ENCODE data around the gene RPEL1.

Gene RPEL1

GRCh38 chr10:103287992-103288391, 42.3 kb downstream of the RPEL1 start:
- no peaks in the 10 kb centered on the region for H3F3A ChIP-seq (ENCODE audit: insufficient read depth, low read length)
- no peaks in the 10 kb centered on the region for H3K9me2 ChIP-seq (replicated peaks; ENCODE audit: insufficient read depth, low read length)
- no peak overlapping the region for H2AFZ ChIP-seq (ENCODE audit: low read length)
- H3K4me1 ChIP-seq (ENCODE audit: low read length) = no peaks in the 10 kb centered on the region
- H3K27ac ChIP-seq (ENCODE audit: low read length) = no peak overlapping the region
- no peak for DNase-seq
- no peaks in the 10 kb centered on the region for H3K36me3 ChIP-seq (replicated peaks; ENCODE audit: insufficient read depth, low read length)
- H3K4me3 ChIP-seq (ENCODE audit: low read length) = no peak overlapping the region
- no peaks in the 10 kb centered on the region for H4K20me1 ChIP-seq (ENCODE audit: insufficient read depth, low read length)
- TF ChIP-seq EZH2phosphoT487 (IDR thresholded peaks at IDR 0.05; ENCODE audit: low read length) = no peak
- TF ChIP-seq EZH2 (optimal IDR thresholded peaks at IDR 0.05; ENCODE audit: low read depth, low read length) = no peak
- TF ChIP-seq CTCF (IDR thresholded peaks at IDR 0.05; ENCODE audit: low read length) = no peak
- H3K9me3 ChIP-seq (replicated peaks; ENCODE audit: insufficient read depth, low read length) = no peaks in the 10 kb centered on the region
- no peaks in the 10 kb centered on the region for H3K79me2 ChIP-seq (ENCODE audit: low read length)
- H3K4me2 ChIP-seq (ENCODE audit: low read depth, low read length) = no peak overlapping the region
- no peak overlapping the region for H3K9ac ChIP-seq (ENCODE audit: low read length)
- no peaks in the 10 kb centered on the region for H3K27me3 ChIP-seq (replicated peaks; ENCODE audit: insufficient read depth, low read length)

DNA sequence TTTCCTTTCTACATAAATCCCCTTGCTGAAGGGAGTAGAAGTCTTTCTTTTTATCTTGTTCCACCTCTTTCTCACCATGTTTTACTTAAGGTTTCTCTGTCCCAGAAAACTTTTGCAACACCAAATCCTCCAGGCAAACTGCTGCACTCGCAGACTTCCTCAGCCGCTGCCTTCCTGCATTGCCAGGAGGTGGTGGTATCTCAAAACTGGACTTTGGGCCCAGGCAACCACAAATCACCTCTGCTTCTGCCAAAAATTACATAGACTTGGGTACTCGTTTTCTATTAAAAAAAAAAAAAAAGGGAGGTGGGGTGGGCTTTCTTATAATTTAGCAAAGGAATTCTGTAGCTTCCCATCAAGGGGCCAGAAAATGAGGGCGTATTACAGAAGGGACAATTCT, 45.9 kb downstream of the RPEL1 start:
- no peak overlapping the region for H3K4me2 ChIP-seq (ENCODE audit: low read depth, low read length)
- no peaks in the 10 kb centered on the region for H3K9me2 ChIP-seq (replicated peaks; ENCODE audit: insufficient read depth, low read length)
- H3K36me3 ChIP-seq (replicated peaks; ENCODE audit: insufficient read depth, low read length) = no peaks in the 10 kb centered on the region
- no peak overlapping the region for H3K27ac ChIP-seq (ENCODE audit: low read length)
- H3K27me3 ChIP-seq (replicated peaks; ENCODE audit: insufficient read depth, low read length) = no peaks in the 10 kb centered on the region
- no peaks in the 10 kb centered on the region for H4K20me1 ChIP-seq (ENCODE audit: insufficient read depth, low read length)
- no peaks in the 10 kb centered on the region for H3F3A ChIP-seq (ENCODE audit: insufficient read depth, low read length)
- no peak overlapping the region for H2AFZ ChIP-seq (ENCODE audit: low read length)
- DNase-seq = no peak
- no peaks in the 10 kb centered on the region for H3K79me2 ChIP-seq (ENCODE audit: low read length)
- no peaks in the 10 kb centered on the region for H3K9me3 ChIP-seq (replicated peaks; ENCODE audit: insufficient read depth, low read length)
- TF ChIP-seq EZH2 (optimal IDR thresholded peaks at IDR 0.05; ENCODE audit: low read depth, low read length) (no peak), CTCF (IDR thresholded peaks at IDR 0.05; ENCODE audit: low read length) (no peak), EZH2phosphoT487 (IDR thresholded peaks at IDR 0.05; ENCODE audit: low read length) (no peak)
- no peak overlapping the region for H3K9ac ChIP-seq (ENCODE audit: low read length)
- H3K4me3 ChIP-seq (ENCODE audit: low read length) = no peak overlapping the region
- no peaks in the 10 kb centered on the region for H3K4me1 ChIP-seq (ENCODE audit: low read length)

GRCh38 chr10:103295374-103296015, 49.8 kb downstream of the RPEL1 start:
- Histone ChIP-seq H4K20me1 (ENCODE audit: insufficient read depth, low read length) (no peaks in the 10 kb centered on the region), H3K4me1 (ENCODE audit: low read length) (no peaks in the 10 kb centered on the region), H3K79me2 (ENCODE audit: low read length) (no peaks in the 10 kb centered on the region), H3F3A (ENCODE audit: insufficient read depth, low read length) (no peaks in the 10 kb centered on the region), H3K9me2 (replicated peaks; ENCODE audit: insufficient read depth, low read length) (no peaks in the 10 kb centered on the region), H3K27ac (ENCODE audit: low read length) (no peak overlapping the region), H2AFZ (ENCODE audit: low read length) (no peak overlapping the region), H3K27me3 (replicated peaks; ENCODE audit: insufficient read depth, low read length) (no peaks in the 10 kb centered on the region), H3K4me2 (ENCODE audit: low read depth, low read length) (no peak overlapping the region), H3K4me3 (ENCODE audit: low read length) (no peak overlapping the region), H3K9me3 (replicated peaks; ENCODE audit: insufficient read depth, low read length) (no peaks in the 10 kb centered on the region), H3K9ac (ENCODE audit: low read length) (no peak overlapping the region), H3K36me3 (replicated peaks; ENCODE audit: insufficient read depth, low read length) (no peaks in the 10 kb centered on the region)
- TF ChIP-seq EZH2 (optimal IDR thresholded peaks at IDR 0.05; ENCODE audit: low read depth, low read length) (no peak), CTCF (IDR thresholded peaks at IDR 0.05; ENCODE audit: low read length) (no peak), EZH2phosphoT487 (IDR thresholded peaks at IDR 0.05; ENCODE audit: low read length) (no peak)
- no peak for DNase-seq

Measured in MM.1S (cell line).